Gastroesophageal sphincter (tissue), 4 donors: ENCODE data around the gene CEP41. TPM values are rescaled to one million over a fixed set of nuclear protein-coding genes. Genes with fewer than 3 reads are reported as not detected.

Experiments used
- ATAC-seq: fragments of 150-250 bp; one replicate; pipeline ENCODE4 v1.9.1; 2016; ENCODE audit warnings: mild to moderate bottlenecking, moderate library complexity
- H3K27ac ChIP-seq, 4 donors: fragments of 200-600 bp; sonication (generic) in 3 of 4; 1 replicate in 3 of 4; 2 replicates in 1 of 4; pipeline ENCODE4 v1.5.1; 2016 to 2019
- H3K27me3 ChIP-seq: fragments of 200-600 bp; sonication (generic); one replicate; pipeline ENCODE4 v1.5.1; 2019
- H3K36me3 ChIP-seq, 2 donors: fragments of 200-600 bp; sonication (generic); one replicate each; pipeline ENCODE4 v1.5.1; 2019; ENCODE audit warnings: control low read depth in 1 of 2
- H3K4me1 ChIP-seq, 3 donors: fragments of 200-600 bp; sonication (generic); 1 replicate in 2 of 3; 2 replicates in 1 of 3; pipeline ENCODE4 v1.5.1; 2016 to 2019; ENCODE audit warnings: control low read depth in 2 of 3
- H3K4me3 ChIP-seq, 2 donors: fragments of 200-600 bp; sonication (generic); one replicate each; pipeline ENCODE4 v1.5.1; 2019; ENCODE audit warnings: mild to moderate bottlenecking in 1 of 2, moderate library complexity in 1 of 2
- H3K9me3 ChIP-seq, 3 donors: fragments of 200-600 bp; sonication (generic); one replicate each; pipeline ENCODE4 v1.5.1; 2017 to 2019; ENCODE audit warnings: control low read depth in 2 of 3
- CTCF ChIP-seq, 4 experiments: fragments of 200-600 bp in 2 of 4; fragments of 450-650 bp in 2 of 4; sonication (generic) in 1 of 4; IDR thresholded peaks; one replicate each; pipeline ENCODE4 v1.5.1; 2017 to 2019; ENCODE audit warnings: antibody characterized with exemption in 4 of 4, mild to moderate bottlenecking in 2 of 4, moderate library complexity in 2 of 4
- EP300 ChIP-seq: sonication (generic); formaldehyde crosslinking; IDR thresholded peaks from one replicate; pipeline ENCODE4 v1.6.1; 2017; ENCODE audit warnings: antibody characterized with exemption, mild to moderate bottlenecking
- POLR2A ChIP-seq, 2 donors: fragments of 450-650 bp; IDR thresholded peaks; one replicate each; pipeline ENCODE4 v1.6.1; 2017; ENCODE audit warnings: antibody characterized with exemption in 2 of 2, mild to moderate bottlenecking in 2 of 2, moderate library complexity in 1 of 2
- POLR2AphosphoS5 ChIP-seq: sonication (generic); formaldehyde crosslinking; IDR thresholded peaks from one replicate; pipeline ENCODE4 v1.6.1; 2017; ENCODE audit warnings: antibody characterized with exemption
- WGBS, 2 donors: methylation state at CpG; one replicate each; pipeline ENCODE4 v1.1.5; 2018; ENCODE audit warnings: low coverage in 1 of 2; 5-methylcytosine and 5-hydroxymethylcytosine counted together
- total RNA-seq, 4 donors: library from RNA; depleted of rRNA; stranded (reverse); fragments of >200 nt; gene quantifications; one replicate each; pipeline ENCODE4 v1.1.0, GENCODE V29; 2016

The CEP41 gene
- total RNA-seq, 4 donors from 2014 or later, result 3.6 to 6.2 (median 3.9) TPM

- no peak overlapping the region for H3K4me3 ChIP-seq
- peaks cover 0 to 21% of the 10 kb centered on the region in 2 donors for H3K36me3 ChIP-seq
- H3K27me3 ChIP-seq, result no peaks in the 10 kb centered on the region
- WGBS, 2 donors, result 48 to 65% methylated on average over 2 to 3 of the region's 3 CpGs
- no peaks in the 10 kb centered on the region for H3K9me3 ChIP-seq
- no peak overlapping the region for H3K27ac ChIP-seq
- peaks cover 0 to 7% (median 0%) of the 10 kb centered on the region in 3 donors for H3K4me1 ChIP-seq
- ATAC-seq, result no peak
- no peak for TF ChIP-seq CTCF (IDR thresholded peaks at IDR 0.05)
- TF ChIP-seq POLR2AphosphoS5, result no peak
- no peak for TF ChIP-seq EP300
- TF ChIP-seq POLR2A (IDR thresholded peaks at IDR 0.05), result no peak
These were observed 44.7 kb downstream of the CEP41 start for GRCh38 chr7:130396109-130396508.

DNA sequence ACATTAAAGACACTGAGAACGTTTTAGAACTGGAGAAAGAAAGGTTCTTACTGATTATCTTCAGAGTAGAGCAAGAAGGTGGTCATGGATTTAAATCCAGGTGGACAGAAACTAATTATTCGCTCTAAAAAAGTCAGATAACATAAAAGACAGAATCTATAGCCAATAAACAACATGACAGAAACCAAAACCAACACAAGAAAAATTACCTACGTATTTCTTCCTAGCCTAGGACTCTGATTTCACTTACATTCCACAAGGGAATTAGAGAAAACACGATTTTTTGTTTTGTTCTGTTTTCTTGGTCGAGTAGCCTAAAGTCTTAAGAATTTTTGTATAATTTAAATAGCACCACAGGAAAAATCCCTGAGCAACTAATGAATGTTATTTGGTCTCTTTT is 45.4 kb downstream of the CEP41 start:
- H3K9me3 ChIP-seq, result no peaks in the 10 kb centered on the region
- ATAC-seq, result no peak
- H3K36me3 ChIP-seq, result peaks cover 0 to 19% of the 10 kb centered on the region in 2 donors
- no peak overlapping the region for H3K27ac ChIP-seq
- TF ChIP-seq EP300, result no peak
- no peak for TF ChIP-seq CTCF (IDR thresholded peaks at IDR 0.05)
- TF ChIP-seq POLR2A (IDR thresholded peaks at IDR 0.05), result no peak
- TF ChIP-seq POLR2AphosphoS5, result no peak
- no peak overlapping the region for H3K4me3 ChIP-seq
- peaks cover 0 to 7% (median 0%) of the 10 kb centered on the region in 3 donors for H3K4me1 ChIP-seq
- 67 to 81% methylated on average over 4 to 5 of the region's 5 CpGs for WGBS, 2 donors
- no peaks in the 10 kb centered on the region for H3K27me3 ChIP-seq

DNA sequence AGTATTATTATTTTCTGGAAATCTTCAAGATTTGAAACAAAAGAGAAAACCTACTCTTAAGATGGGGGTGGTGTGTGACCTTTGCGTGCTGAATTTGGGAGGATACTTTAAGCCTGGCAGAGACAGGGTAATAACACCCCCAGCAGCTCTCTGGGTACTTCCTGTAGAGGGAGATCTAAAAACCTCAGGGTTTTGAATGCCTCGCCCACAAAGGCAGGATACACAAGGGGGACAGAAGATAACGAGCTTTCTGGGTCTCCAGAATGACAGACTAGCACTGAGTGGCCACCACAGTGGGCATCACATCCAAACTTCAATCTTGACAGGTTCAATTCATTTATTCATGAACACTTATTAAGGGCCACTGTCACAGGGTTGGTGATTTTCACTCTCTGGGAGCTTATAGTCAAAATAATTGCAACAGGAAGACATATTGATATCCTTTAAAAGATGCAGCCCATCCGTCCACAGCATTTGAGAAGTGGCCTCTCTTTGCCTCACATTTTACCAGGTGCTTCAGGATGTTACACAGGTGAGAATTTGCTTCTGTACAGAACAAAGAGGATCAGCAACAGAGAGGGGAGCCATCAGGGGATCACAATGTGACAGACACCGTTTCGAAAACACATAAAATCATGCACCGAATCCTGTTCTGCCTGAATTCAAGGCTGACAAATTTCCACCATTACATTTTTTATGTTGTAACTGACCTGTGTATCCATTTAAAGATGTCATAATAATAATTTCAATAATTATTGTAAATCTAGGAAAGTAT is 46.2 kb downstream of the CEP41 start:
- no peaks in the 10 kb centered on the region for H3K9me3 ChIP-seq
- H3K27ac ChIP-seq, result no peak overlapping the region
- no peak overlapping the region for H3K4me3 ChIP-seq
- TF ChIP-seq EP300 (no peak), CTCF (IDR thresholded peaks at IDR 0.05) (no peak), POLR2A (IDR thresholded peaks at IDR 0.05) (no peak), POLR2AphosphoS5 (no peak)
- 76 to 98% methylated on average over 4 to 7 of the region's 7 CpGs for WGBS, 2 donors
- no peak for ATAC-seq
- peaks cover 0 to 15% of the 10 kb centered on the region in 2 donors for H3K36me3 ChIP-seq
- no peaks in the 10 kb centered on the region for H3K27me3 ChIP-seq
- H3K4me1 ChIP-seq, result peaks cover 0 to 7% (median 0%) of the 10 kb centered on the region in 3 donors

DNA sequence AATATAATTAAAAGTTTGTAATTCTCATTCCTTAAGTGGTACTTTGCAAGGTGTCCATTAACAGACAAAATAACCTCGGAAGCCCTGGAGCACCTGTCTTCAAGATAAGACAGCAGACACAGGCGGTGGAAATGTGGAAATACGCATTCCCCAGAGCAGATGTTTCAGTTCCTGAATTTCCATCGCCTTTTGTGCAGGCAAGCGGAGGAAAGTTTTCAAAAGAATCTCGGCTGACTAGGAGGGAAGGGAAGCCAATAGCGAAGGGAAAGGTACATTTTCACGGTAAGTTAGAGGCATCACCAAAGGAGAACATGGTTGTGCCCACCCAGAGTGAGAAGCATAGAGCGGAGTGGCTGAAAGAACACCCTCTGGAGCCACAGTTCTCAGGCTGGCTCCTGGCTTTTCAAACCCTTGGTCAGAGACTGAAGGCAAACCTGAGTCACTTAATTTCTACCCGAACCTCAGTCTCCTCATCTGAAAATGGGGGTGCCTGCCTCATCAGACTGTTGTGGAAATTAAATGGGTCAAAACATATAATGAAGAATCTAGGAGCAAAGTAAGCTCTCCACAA is 46.9 kb downstream of the CEP41 start:
- TF ChIP-seq POLR2A (IDR thresholded peaks at IDR 0.05) (no peak), POLR2AphosphoS5 (no peak), CTCF (IDR thresholded peaks at IDR 0.05) (no peak)
- H3K36me3 ChIP-seq, result peaks cover 0 to 13% of the 10 kb centered on the region in 2 donors
- WGBS, 2 donors, result 78 to 87% methylated on average over 5 to 10 of the region's 10 CpGs
- no peak for ATAC-seq
- peak overlapping the region in 1 of 4 donors; percentile 8 for H3K27ac ChIP-seq
- no peaks in the 10 kb centered on the region for H3K9me3 ChIP-seq
- H3K4me1 ChIP-seq, result peaks cover 0 to 7% (median 0%) of the 10 kb centered on the region in 3 donors
- H3K4me3 ChIP-seq, result no peak overlapping the region
- H3K27me3 ChIP-seq, result no peaks in the 10 kb centered on the region
